H54 (cell line): ENCODE measurements around the gene POLQ.
A peak's percentile ranks its signal among the peaks of the same experiment; 100 is the strongest.
"Not testable (repeated sequence)": the region's sequence is repeated elsewhere in the genome, so short reads cannot be mapped to it uniquely, and the experiment has no call there.

Experiments
- DNase-seq: peaks from one replicate; pipeline ENCODE4 v3.0.0; 2011; ENCODE audit warnings: low spot score, mixed read lengths; ENCODE audit not compliant: insufficient read length
- FAIRE-seq: peaks from 3 replicates; lab custom pipeline; 2011; peaks lifted over from hg19 to GRCh38; lab: Jason Lieb, UNC
- POLR2A ChIP-seq: IDR thresholded peaks from 2 replicates; pipeline ENCODE4 v1.6.1; 2011; ENCODE audit warnings: low read depth, mild to moderate bottlenecking, low read length

Gene POLQ

DNA sequence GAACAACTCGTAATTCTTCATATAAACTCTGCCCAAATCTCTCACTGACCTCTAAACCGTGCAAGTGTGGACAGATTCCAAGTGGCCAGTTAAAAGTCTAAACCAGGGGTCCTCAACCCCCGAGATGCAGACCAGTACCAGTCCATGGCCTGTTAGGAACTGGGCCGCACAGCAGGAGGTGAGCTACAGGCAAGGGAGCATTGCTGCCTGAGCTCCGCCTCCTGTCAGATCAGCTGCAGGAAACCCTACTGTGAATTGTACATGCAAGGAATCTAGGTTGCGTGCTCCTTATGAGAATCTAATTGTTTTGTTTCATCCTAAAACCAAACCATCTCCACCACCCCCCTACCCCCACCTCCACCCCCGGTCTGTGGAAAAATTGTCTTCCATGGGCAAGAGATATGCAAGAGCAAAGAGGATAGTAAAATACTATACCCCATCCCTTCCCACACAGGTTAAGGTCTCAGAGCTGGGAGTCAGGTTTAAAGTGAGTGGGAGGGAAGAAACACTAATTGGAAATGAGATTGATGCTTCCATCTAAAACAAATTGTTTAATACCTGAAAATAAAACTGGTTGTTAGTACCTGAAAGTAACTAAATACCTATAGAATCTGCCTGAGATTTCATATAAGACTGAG, 54.0 kb downstream of the POLQ start:
- no peak for TF ChIP-seq POLR2A
- no peak for FAIRE-seq
- no peak for DNase-seq

DNA sequence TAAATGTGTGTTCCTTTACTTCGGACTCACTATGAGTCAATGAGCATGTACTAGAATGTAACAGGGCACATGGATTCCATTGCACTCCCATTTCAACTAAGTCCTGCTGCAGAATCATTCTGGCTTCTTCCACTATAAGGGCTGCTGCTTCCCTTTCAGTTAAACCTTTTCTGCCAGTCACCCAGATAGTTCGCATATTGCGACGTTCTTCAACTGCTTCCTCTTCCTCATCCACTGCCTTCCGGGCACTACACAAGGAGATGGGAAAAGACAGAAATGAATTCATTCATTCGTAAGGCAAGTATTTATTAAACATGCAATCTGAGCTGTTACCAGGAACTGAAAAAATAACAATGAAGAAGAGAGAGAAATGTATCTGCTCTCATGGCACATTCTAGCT, 55.6 kb downstream of the POLQ start:
- peak; percentile 38 for FAIRE-seq
- DNase-seq: no peak
- TF ChIP-seq POLR2A: no peak

DNA sequence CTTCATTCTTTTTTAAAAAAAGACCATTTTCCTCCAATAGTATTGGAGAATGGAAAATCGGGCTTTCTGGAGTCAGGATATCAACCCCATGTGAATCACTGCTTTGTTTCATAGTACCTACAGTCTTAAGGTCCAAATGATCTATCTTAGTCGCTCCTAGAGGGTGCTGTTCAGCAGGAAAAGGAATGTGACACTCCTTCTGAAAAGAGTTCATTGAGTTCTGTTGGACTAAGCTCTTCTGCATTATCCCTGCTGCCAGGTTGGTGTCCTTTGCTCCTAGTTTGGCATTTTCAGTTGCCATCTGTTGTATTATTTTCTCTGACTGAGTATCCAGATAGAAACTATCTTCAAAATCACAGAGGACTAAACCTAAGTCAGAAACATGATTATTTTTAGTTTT, 57.2 kb downstream of the POLQ start:
- FAIRE-seq: no peak
- TF ChIP-seq POLR2A: no peak
- no peak for DNase-seq

DNA sequence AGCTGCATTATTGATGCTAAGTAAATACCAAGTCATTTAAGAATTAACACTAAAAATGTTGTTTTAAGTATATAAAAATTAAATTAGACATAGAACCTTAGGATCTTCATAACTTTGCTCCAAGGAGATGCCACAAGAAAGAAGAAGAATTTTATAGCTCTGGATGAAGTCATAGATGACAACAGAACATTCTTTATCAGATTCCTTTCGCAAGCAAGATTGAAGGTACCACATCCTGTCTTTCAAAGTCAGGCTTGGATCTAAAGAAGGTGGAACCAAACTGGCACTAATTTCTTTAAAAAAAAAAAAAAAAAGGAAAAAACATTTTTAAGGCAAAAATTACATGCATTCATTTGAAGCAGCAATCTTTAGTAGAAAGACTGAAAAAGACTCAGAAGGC, 62.5 kb downstream of the POLQ start:
- FAIRE-seq (no peak), DNase-seq (no peak)
- no peak for TF ChIP-seq POLR2A

DNA sequence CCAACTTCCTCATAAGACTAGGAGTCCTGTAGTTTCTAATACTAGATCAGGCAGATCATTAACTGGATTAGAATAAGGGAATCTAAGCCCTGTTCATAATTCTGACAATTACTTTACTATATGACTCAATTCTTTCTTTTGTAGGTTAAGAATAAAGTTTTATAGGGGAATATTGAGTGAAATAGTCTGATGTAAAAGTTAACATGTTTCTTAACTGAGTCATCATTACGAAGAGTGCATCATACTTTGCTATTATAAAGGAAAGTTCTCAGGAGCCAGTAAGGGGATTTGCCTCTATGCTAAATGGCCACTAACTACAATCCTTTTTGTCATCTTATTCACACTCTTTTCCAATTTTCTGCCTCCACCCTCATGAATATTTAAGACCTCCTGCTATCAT, 63.1 kb downstream of the POLQ start:
- DNase-seq (peak; percentile 17), FAIRE-seq (peak; percentile 87)
- TF ChIP-seq POLR2A: no peak

DNA sequence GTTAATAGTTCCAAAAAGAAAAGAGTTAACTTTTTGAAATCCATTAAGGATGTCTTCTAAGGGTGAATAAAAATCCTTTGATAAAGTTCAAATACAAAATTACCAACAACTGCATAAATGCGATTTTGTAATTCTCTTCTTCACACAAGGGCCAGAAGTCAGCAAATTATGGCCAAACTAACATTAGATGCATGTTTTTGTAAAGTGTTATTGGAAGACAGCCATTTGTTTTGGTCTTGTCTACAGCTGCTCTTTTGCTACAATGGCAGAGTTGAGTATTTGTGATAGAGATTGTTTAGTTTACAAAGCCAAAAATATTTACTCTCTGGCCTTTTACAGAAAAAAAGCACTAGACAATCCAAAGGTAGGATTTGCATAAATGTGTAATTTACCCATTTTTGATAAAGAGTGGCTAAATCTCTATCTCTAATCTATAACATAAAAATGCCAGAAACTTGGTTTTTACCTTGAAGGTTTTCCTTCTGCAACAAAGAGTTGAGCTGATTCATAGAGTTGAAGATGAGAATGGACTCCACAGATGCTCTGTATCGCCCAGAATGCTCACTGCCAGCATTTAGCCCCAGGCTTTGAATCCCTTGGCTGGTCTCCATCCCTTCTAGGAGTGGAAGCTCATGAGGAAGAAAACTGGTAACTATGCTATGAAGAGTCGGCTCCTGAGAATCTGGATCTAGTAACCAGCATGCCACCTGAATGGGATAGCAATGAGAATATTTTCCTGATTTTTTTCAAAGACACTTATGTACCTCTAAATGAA, 64.5 kb downstream of the POLQ start:
- no peak for TF ChIP-seq POLR2A
- FAIRE-seq (peak; percentile 81), DNase-seq (no peak)

DNA sequence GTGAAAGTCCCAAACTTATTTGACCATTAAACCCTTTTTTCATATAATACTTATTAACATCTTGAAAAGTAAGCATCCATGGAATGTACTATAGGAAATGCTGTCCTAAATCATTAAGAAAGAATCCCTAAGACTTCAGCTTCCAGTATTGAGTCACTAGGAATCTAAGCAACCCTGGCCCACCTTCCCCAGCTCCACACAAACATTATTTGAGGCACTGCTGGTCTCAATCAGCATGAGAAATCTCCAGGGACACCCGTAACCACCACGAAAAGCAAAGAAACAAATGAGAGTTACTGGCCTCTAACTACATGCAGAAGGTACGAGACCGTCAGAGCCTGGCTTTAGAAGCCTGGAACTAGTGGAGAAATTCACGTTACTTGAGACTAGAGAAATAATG, 68.2 kb downstream of the POLQ start:
- no peak for TF ChIP-seq POLR2A
- DNase-seq: no peak
- no peak for FAIRE-seq

DNA sequence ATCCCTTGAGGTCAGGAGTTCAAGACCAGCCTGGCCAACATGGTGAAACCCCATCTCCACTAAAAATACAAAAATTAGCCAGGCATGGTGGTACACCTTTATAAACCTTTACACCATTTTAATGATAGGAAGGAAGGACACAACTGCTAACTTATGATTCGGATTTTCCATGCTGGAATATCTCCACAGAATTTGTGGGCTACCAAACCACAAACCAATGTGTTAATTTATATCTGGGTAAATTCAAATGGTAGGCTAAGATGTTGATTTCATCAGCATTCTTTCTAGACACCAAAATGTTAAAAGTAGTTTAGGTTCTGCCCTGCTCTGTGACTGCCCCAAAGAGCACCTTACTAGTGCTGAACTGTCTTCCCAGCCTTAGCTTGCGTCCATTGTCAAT, 72.8 kb downstream of the POLQ start:
- FAIRE-seq (no peak), DNase-seq (no peak)
- no peak for TF ChIP-seq POLR2A

DNA sequence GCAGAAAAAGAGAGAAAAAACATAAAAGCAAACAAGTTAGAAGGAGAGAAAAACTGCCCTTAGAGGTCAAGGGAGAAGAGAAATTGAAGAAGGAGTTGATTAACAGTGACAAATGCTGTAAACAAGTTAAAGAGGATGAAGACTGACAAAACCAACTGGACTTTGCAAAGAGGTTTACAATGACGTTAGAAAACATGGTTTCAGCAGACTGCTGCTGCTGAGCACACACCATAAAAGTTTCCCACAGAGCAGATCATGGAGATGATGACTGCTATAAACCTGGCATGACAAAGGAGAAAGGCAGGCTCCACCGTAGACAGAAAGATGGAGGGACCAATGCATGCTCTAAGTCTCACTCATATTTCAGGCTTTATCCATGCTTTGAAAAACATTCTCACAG, 78.7 kb downstream of the POLQ start:
- DNase-seq (no peak), FAIRE-seq (no peak)
- TF ChIP-seq POLR2A: no peak

DNA sequence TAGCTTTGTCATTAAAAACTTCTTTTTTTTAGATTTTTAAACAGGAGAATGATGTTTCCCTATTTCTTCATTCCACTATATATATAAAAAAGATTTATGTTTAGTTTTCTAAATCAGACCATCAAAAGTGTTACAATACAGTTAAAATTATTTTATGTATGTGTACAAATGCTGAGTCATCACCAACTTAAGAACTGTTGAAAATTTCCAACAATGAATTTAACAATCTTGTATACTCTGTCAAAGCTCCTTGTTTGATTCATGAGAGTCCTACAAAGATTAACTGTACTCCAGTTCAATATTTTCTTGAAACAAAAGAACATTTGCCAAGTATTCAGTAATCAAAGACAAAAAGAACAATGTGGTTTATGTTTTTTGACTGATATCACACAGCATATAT, 82.0 kb downstream of the POLQ start:
- FAIRE-seq (no peak), DNase-seq (no peak)
- TF ChIP-seq POLR2A: no peak

DNA sequence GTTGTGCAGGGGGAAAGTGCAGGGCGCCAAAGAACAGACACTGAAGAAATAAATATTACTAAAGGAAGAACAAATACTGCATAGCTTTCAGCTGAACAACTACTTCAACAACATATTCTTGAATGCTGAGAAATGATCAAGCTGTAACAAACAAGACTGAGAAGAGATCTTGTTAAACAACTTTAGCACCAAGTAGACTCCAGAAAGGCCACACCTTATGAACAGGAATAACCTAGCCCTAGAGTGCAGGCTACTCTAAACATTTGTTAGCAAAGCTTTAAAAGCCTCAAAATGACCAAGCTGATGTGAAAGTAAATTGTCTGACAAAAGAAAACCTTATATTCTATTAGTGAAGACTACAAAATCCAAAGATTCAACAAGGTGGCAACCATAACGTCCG, 83.2 kb downstream of the POLQ start:
- no peak for FAIRE-seq
- no peak for DNase-seq
- no peak for TF ChIP-seq POLR2A

DNA sequence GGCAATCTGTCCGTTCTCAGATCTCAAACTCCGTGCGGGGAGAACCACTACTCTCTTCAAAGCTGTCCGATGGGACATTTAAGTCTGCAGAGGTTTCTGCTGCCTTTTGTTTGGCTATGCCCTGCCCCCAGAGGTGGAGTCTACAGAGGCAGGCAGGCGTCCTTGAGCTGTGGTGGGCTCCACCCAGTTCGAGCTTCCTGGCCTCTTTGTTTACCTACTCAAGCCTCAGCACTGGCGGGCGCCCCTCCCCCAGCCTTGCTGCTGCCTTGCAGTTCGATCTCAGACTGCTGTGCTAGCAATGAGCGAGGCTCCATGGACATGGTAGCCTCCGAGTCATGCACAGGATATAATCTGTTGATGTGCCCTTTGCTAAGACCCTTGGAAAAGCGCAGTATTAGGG, 94.0 kb downstream of the POLQ start:
- FAIRE-seq, DNase-seq: not testable (repeated sequence)

DNA sequence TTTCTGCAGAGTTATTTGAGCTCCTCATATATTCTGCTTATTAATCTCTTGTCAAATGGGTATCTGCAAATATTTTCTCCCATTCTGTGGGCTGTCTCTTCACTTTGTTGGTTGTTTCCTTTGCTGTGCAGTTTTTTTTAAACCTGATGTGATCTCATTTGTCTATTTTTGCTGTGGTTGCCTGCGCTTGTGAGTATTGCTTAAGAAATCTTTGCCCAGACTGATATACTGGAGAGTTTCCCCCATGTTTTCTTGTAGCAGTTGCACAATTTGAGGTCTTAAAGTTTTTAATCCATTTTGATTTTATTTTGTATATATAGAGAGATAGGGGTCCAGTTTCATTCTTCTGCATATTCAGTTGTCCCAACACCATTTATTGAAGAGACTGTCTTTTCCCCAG, 102.3 kb downstream of the POLQ start:
- TF ChIP-seq POLR2A: no peak
- DNase-seq (no peak), FAIRE-seq (no peak)

DNA sequence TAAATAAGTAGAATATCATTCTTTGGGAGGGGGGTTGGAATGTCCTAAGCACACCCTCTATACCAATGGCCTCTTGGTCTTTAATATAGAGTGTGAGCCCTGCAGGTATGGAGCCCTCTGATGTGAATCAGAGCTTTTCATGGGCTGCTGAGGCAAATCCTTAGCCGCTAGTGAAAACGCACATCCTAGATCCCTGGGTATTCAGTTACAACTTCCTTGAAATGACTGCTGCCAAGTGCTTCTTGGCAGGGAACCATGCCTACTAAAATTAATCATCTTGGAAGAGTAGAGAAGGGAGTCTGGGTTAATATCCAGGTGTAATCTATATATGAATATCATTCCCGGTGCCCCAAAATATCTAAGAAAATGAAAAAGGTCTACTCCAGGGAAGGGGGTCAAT, 109.1 kb downstream of the POLQ start:
- DNase-seq: no peak
- FAIRE-seq: no peak
- TF ChIP-seq POLR2A: no peak

DNA sequence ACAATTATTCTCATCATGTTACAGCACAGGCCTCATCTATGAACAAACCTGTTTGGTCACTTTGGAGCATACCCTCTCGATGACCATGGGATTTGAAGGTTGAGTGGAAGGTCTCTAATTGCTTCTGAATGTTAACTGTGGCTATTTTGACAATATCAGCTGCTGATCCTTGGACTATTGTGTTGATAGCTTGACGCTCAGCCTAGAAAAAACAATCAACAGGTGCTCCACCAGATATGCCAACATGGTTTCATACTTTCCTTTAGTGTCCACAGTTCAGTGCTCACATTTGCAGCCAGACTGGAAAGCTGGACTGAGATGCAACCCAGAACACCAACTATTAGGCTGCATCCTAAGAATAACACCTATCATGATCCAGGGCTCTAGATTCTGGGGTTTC, 109.7 kb downstream of the POLQ start:
- DNase-seq (no peak), FAIRE-seq (no peak)
- TF ChIP-seq POLR2A: no peak
